Sigmoid colon (tissue), 7 donors: ENCODE measurements around the gene CCP110. TPM values are rescaled to one million over a fixed set of nuclear protein-coding genes. Genes with fewer than 3 reads are reported as not detected.
A peak's percentile ranks its signal among the peaks of the same experiment; 100 is the strongest.

Experiments used
- DNase-seq: peaks from one replicate; pipeline ENCODE4 v3.0.0-alpha.2; 2019
- H3K27ac ChIP-seq, 4 donors: fragments of 200-600 bp; sonication (generic); one replicate each; pipeline ENCODE4 v1.5.1; 2016 to 2019; ENCODE audit warnings: mild to moderate bottlenecking in 1 of 4
- H3K27me3 ChIP-seq, 3 donors: fragments of 200-600 bp; sonication (generic); one replicate each; pipeline ENCODE4 v1.5.1; 2019; ENCODE audit warnings: mild to moderate bottlenecking in 1 of 3
- H3K36me3 ChIP-seq, 4 donors: fragments of 200-600 bp; sonication (generic); one replicate each; pipeline ENCODE4 v1.5.1; 2016 to 2019
- H3K4me1 ChIP-seq, 4 donors: fragments of 200-600 bp; sonication (generic); one replicate each; pipeline ENCODE4 v1.5.1; 2017 to 2019
- H3K4me3 ChIP-seq, 4 donors: fragments of 200-600 bp; sonication (generic); one replicate each; pipeline ENCODE4 v1.5.1; 2017 to 2019; ENCODE audit warnings: mild to moderate bottlenecking in 2 of 4, moderate library complexity in 1 of 4
- H3K9me3 ChIP-seq, 4 donors: fragments of 200-600 bp in 3 of 4; sonication (generic) in 3 of 4; one replicate each; pipeline versions ENCODE4 v1.5.1 to v1.6.1; 2013 to 2019
- CTCF ChIP-seq, 4 experiments: fragments of 450-650 bp in 3 of 4; fragments of 200-600 bp in 1 of 4; IDR thresholded peaks; one replicate each; pipeline ENCODE4 v1.5.1; 2016 to 2019; ENCODE audit warnings: antibody characterized with exemption in 4 of 4, mild to moderate bottlenecking in 3 of 4, moderate library complexity in 2 of 4
- EP300 ChIP-seq, 4 donors: sonication (generic); formaldehyde crosslinking; IDR thresholded peaks; one replicate each; pipeline ENCODE4 v1.6.1; 2017; ENCODE audit warnings: antibody characterized with exemption in 4 of 4
- POLR2A ChIP-seq, 2 donors: fragments of 450-650 bp; IDR thresholded peaks; one replicate each; pipeline ENCODE4 v1.6.1; 2016; ENCODE audit warnings: antibody characterized with exemption in 2 of 2, mild to moderate bottlenecking in 2 of 2, moderate library complexity in 2 of 2
- POLR2AphosphoS5 ChIP-seq, 4 donors: sonication (generic); formaldehyde crosslinking; IDR thresholded peaks; one replicate each; pipeline ENCODE4 v1.6.1; 2017; ENCODE audit warnings: antibody characterized with exemption in 4 of 4
- WGBS, 2 donors: extraction: QIAGEN DNeasy Blood & Tissue Kit; methylation state at CpG; one replicate each; pipeline ENCODE4 v1.1.7; 2013; 5-methylcytosine and 5-hydroxymethylcytosine counted together
- intact Hi-C: fragments of 100-400 bp; cut with DNase I; formaldehyde crosslinking; loops from one replicate; pipeline ENCODE4 v1.15.1; 2023
- polyA plus RNA-seq, 3 donors: library from polyadenylated mRNA; stranded (reverse); fragments of 200-250 nt; gene quantifications; one replicate each; pipeline ENCODE4 v1.2.3, GENCODE V29; 2013
- total RNA-seq, 4 donors: library from RNA; depleted of rRNA; stranded (reverse); fragments of >200 nt; gene quantifications; one replicate each; pipeline ENCODE4 v1.1.0, GENCODE V29; 2016
- donor health status: healthy with polysubstance abuse.
- donor health status: Bipolar disorder and iron deficiency.
- donor health status: healthy.

CCP110 gene
- total and polyA plus RNA-seq, 7 donors = 2.4 to 20.7 (median 13.3) TPM

GRCh38 chr16:19582050-19582831 lies 58.5 kb downstream of the CCP110 start:
- 42 to 76% methylated on average over 10 of the region's 10 CpGs for WGBS, 2 donors
- Histone ChIP-seq H3K4me1 (peaks cover 0 to 20% (median 8%) of the 10 kb centered on the region in 4 donors), H3K27ac (no peak overlapping the region), H3K4me3 (no peak overlapping the region), H3K9me3 (no peaks in the 10 kb centered on the region), H3K36me3 (peaks cover 13 to 72% (median 27%) of the 10 kb centered on the region in 4 donors), H3K27me3 (no peaks in the 10 kb centered on the region)
- intact Hi-C loops = loop anchor here (5.0 kb wide), 1 partner anchor 305 kb away; no protein-coding TSS in a partner anchor
- TF ChIP-seq POLR2A (IDR thresholded peaks at IDR 0.05) (no peak), CTCF (IDR thresholded peaks at IDR 0.05) (no peak), POLR2AphosphoS5 (IDR thresholded peaks at IDR 0.05) (no peak), EP300 (IDR thresholded peaks at IDR 0.05) (no peak)
- DNase-seq = no peak

- H3K9me3 ChIP-seq = no peaks in the 10 kb centered on the region
- intact Hi-C loops = loop anchor here (5.0 kb wide), 1 partner anchor 304 kb away; no protein-coding TSS in a partner anchor
- no peaks in the 10 kb centered on the region for H3K27me3 ChIP-seq
- 49 to 64% methylated on average over 5 of the region's 5 CpGs for WGBS, 2 donors
- H3K36me3 ChIP-seq = peaks cover 13 to 67% (median 27%) of the 10 kb centered on the region in 4 donors
- H3K27ac ChIP-seq = no peak overlapping the region
- no peak overlapping the region for H3K4me3 ChIP-seq
- peaks cover 0 to 20% (median 11%) of the 10 kb centered on the region in 4 donors for H3K4me1 ChIP-seq
- no peak for DNase-seq
- TF ChIP-seq POLR2A (IDR thresholded peaks at IDR 0.05) (no peak), CTCF (IDR thresholded peaks at IDR 0.05) (peak; percentile 24 to 80 (median 64))
Observed at GRCh38 chr16:19583665-19584300, 60.0 kb downstream of the CCP110 start.

GRCh38 chr16:19588661-19589060 lies 64.9 kb downstream of the CCP110 start:
- TF ChIP-seq POLR2A (IDR thresholded peaks at IDR 0.05) (no peak), POLR2AphosphoS5 (IDR thresholded peaks at IDR 0.05) (no peak), EP300 (IDR thresholded peaks at IDR 0.05) (no peak), CTCF (IDR thresholded peaks at IDR 0.05) (no peak)
- WGBS, 2 donors = 76 to 91% methylated on average over 5 of the region's 5 CpGs
- DNase-seq = no peak
- H3K9me3 ChIP-seq = no peaks in the 10 kb centered on the region
- peaks cover 0 to 45% (median 15%) of the 10 kb centered on the region in 4 donors for H3K36me3 ChIP-seq
- no peaks in the 10 kb centered on the region for H3K27me3 ChIP-seq
- no peak overlapping the region for H3K4me3 ChIP-seq
- intact Hi-C loops = no loop called here
- peak overlapping the region; percentile 56 to 78 (median 65) for H3K27ac ChIP-seq
- H3K4me1 ChIP-seq = peaks cover 0 to 28% (median 24%) of the 10 kb centered on the region in 4 donors

- H3K36me3 ChIP-seq = peaks cover 0 to 47% (median 17%) of the 10 kb centered on the region in 4 donors
- H3K4me3 ChIP-seq = no peak overlapping the region
- no peak for DNase-seq
- peaks cover 0 to 28% (median 24%) of the 10 kb centered on the region in 4 donors for H3K4me1 ChIP-seq
- intact Hi-C loops = no loop called here
- H3K27ac ChIP-seq = peak overlapping the region; percentile 56 to 78 (median 65)
- no peaks in the 10 kb centered on the region for H3K27me3 ChIP-seq
- WGBS, 2 donors = 88 to 94% methylated on average over 5 of the region's 5 CpGs
- no peaks in the 10 kb centered on the region for H3K9me3 ChIP-seq
- TF ChIP-seq EP300 (IDR thresholded peaks at IDR 0.05) (no peak), POLR2AphosphoS5 (IDR thresholded peaks at IDR 0.05) (no peak), CTCF (IDR thresholded peaks at IDR 0.05) (no peak), POLR2A (IDR thresholded peaks at IDR 0.05) (no peak)
Observed at GRCh38 chr16:19589106-19589505, 65.4 kb downstream of the CCP110 start.
